Measurements from ENCODE around the gene IER2.
A peak's percentile ranks its signal among the peaks of the same experiment; 100 is the strongest.

Gene IER2

GRCh38 chr19:13150187-13150930, at the start of gene IER2, which contains the start of gene STX10:
TSS of gene IER2 (plus strand) at chr19:13150411. CDS start at chr19:13153187, 2,776 bp downstream.
TSS of gene STX10 (minus strand) at chr19:13150375. CDS start at chr19:13150173, 202 bp downstream.
- no peaks in the 10 kb centered on the region for H3K27me3 ChIP-seq (ENCODE audit: insufficient read depth, low read length)
- peak within 1 kb of the TSS; percentile 92 for H3K9ac ChIP-seq (ENCODE audit: low read length)
- peaks cover 38% of the 10 kb centered on the region for H3K4me1 ChIP-seq (ENCODE audit: insufficient read depth, low read length, severe bottlenecking)
- H3K4me2 ChIP-seq (ENCODE audit: low read length): peak within 1 kb of the TSS; percentile 92
- peak within 1 kb of the TSS; percentile 77 for H3K27ac ChIP-seq (ENCODE audit: low read depth, low read length, poor library complexity, severe bottlenecking)
- no peaks in the 10 kb centered on the region for H3K9me3 ChIP-seq (ENCODE audit: low read length)
- no peaks in the 10 kb centered on the region for H3F3A ChIP-seq (ENCODE audit: insufficient read depth, low read length)
- peak within 1 kb of the TSS; percentile 90 for H3K4me3 ChIP-seq (ENCODE audit: low read depth, low read length, poor library complexity, severe bottlenecking)
- H3K79me2 ChIP-seq (ENCODE audit: insufficient read depth, low read length): no peaks in the 10 kb centered on the region
- H3K9me2 ChIP-seq (ENCODE audit: low read depth, low read length): no peaks in the 10 kb centered on the region
- H4K20me1 ChIP-seq (ENCODE audit: insufficient read depth, low read length): no peaks in the 10 kb centered on the region
- peaks cover 6% of the 10 kb centered on the region for H3K36me3 ChIP-seq (ENCODE audit: insufficient read depth, low read length)
- no peak within 1 kb of the TSS for H2AFZ ChIP-seq (ENCODE audit: low read length)
- TF ChIP-seq, protein P1, sequence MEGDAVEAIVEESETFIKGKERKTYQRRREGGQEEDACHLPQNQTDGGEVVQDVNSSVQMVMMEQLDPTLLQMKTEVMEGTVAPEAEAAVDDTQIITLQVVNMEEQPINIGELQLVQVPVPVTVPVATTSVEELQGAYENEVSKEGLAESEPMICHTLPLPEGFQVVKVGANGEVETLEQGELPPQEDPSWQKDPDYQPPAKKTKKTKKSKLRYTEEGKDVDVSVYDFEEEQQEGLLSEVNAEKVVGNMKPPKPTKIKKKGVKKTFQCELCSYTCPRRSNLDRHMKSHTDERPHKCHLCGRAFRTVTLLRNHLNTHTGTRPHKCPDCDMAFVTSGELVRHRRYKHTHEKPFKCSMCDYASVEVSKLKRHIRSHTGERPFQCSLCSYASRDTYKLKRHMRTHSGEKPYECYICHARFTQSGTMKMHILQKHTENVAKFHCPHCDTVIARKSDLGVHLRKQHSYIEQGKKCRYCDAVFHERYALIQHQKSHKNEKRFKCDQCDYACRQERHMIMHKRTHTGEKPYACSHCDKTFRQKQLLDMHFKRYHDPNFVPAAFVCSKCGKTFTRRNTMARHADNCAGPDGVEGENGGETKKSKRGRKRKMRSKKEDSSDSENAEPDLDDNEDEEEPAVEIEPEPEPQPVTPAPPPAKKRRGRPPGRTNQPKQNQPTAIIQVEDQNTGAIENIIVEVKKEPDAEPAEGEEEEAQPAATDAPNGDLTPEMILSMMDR (IDR thresholded peaks at IDR 0.05; ENCODE audit: low read length): peak; percentile 56
- TF ChIP-seq EZH2 (IDR thresholded peaks at IDR 0.05; ENCODE audit: borderline replicate concordance, low read length): no peak

- peak overlapping the region; percentile 69; the same call in 1 of the 2 replicates for H3K9ac ChIP-seq (ENCODE audit: low read length)
- H3K4me3 ChIP-seq (ENCODE audit: low read depth, low read length, poor library complexity, severe bottlenecking): peak overlapping the region; percentile 62
- H3K4me1 ChIP-seq (ENCODE audit: insufficient read depth, low read length, severe bottlenecking): peaks cover 77% of the 10 kb centered on the region
- 0 out of 2 replicates have a peak, but pooled peaks cover 3% of the 10 kb centered on the region for H3F3A ChIP-seq (ENCODE audit: insufficient read depth, low read length)
- peaks cover 11% of the 10 kb centered on the region; the same call in 1 of the 2 replicates for H3K36me3 ChIP-seq (ENCODE audit: insufficient read depth, low read length)
- H3K4me2 ChIP-seq (ENCODE audit: low read length): peak overlapping the region; percentile 62
- H3K27me3 ChIP-seq (ENCODE audit: insufficient read depth, low read length): peaks cover 3% of the 10 kb centered on the region; the same call in 1 of the 2 replicates
- peak overlapping the region; percentile 98 for H3K27ac ChIP-seq (ENCODE audit: low read depth, low read length, poor library complexity, severe bottlenecking)
- no peaks in the 10 kb centered on the region for H3K79me2 ChIP-seq (ENCODE audit: insufficient read depth, low read length)
- H3K9me3 ChIP-seq (ENCODE audit: low read length): no peaks in the 10 kb centered on the region
- TF ChIP-seq, protein P1 (IDR thresholded peaks at IDR 0.05; ENCODE audit: low read length): peak; percentile 62
- TF ChIP-seq EZH2 (IDR thresholded peaks at IDR 0.05; ENCODE audit: borderline replicate concordance, low read length): no peak
- H2AFZ ChIP-seq (ENCODE audit: low read length): no peak overlapping the region
- H3K9me2 ChIP-seq (ENCODE audit: low read depth, low read length): no peaks in the 10 kb centered on the region
- H4K20me1 ChIP-seq (ENCODE audit: insufficient read depth, low read length): no peaks in the 10 kb centered on the region
Observed at GRCh38 chr19:13100841-13101589, 49.2 kb upstream of the IER2 start.

- Histone ChIP-seq H3F3A (ENCODE audit: insufficient read depth, low read length) (0 out of 2 replicates have a peak, but pooled peaks cover 3% of the 10 kb centered on the region), H3K27me3 (ENCODE audit: insufficient read depth, low read length) (no peaks in the 10 kb centered on the region; the same call in 1 of the 2 replicates), H4K20me1 (ENCODE audit: insufficient read depth, low read length) (no peaks in the 10 kb centered on the region), H3K4me1 (ENCODE audit: insufficient read depth, low read length, severe bottlenecking) (peaks cover 78% of the 10 kb centered on the region), H3K9ac (ENCODE audit: low read length) (peak overlapping the region; percentile 69), H3K79me2 (ENCODE audit: insufficient read depth, low read length) (no peaks in the 10 kb centered on the region), H3K36me3 (ENCODE audit: insufficient read depth, low read length) (peaks cover 11% of the 10 kb centered on the region; the same call in 1 of the 2 replicates), H3K4me3 (ENCODE audit: low read depth, low read length, poor library complexity, severe bottlenecking) (peak overlapping the region; percentile 62), H3K27ac (ENCODE audit: low read depth, low read length, poor library complexity, severe bottlenecking) (peak overlapping the region; percentile 98), H2AFZ (ENCODE audit: low read length) (no peak overlapping the region), H3K9me2 (ENCODE audit: low read depth, low read length) (no peaks in the 10 kb centered on the region), H3K4me2 (ENCODE audit: low read length) (peak overlapping the region; percentile 62), H3K9me3 (ENCODE audit: low read length) (no peaks in the 10 kb centered on the region)
- TF ChIP-seq, protein P1 (IDR thresholded peaks at IDR 0.05; ENCODE audit: low read length): no peak
- TF ChIP-seq EZH2 (IDR thresholded peaks at IDR 0.05; ENCODE audit: borderline replicate concordance, low read length): no peak
Observed at GRCh38 chr19:13101590-13102415, 48.4 kb upstream of the IER2 start.
